GM23248 (cell line): ENCODE results near the gene OBI1. TPM values are rescaled to one million over a fixed set of nuclear protein-coding genes. Genes with fewer than 3 reads are reported as not detected.

ENCODE experiments used
- DNase-seq: peaks from one replicate; pipeline ENCODE4 v3.0.0-alpha.2; 2015
- H2AFZ ChIP-seq: fragments of 200-600 bp; sonication (generic); 2 replicates; pipeline ENCODE4 v1.6.1; 2016; ENCODE audit warnings: antibody characterized with exemption
- H3F3A ChIP-seq: fragments of 200-600 bp; sonication (generic); 2 replicates; pipeline ENCODE4 v1.6.1; 2016; ENCODE audit warnings: mild to moderate bottlenecking, antibody characterized with exemption, mixed run types; ENCODE audit not compliant: insufficient read depth
- H3K27ac ChIP-seq: fragments of 200-600 bp; sonication (generic); 2 replicates; pipeline ENCODE4 v1.5.1; 2016; ENCODE audit warnings: mild to moderate bottlenecking
- H3K27me3 ChIP-seq: fragments of 200-600 bp; sonication (generic); replicated peaks from 2 replicates; pipeline ENCODE4 v1.6.1; 2016; ENCODE audit warnings: mild to moderate bottlenecking; ENCODE audit not compliant: insufficient read depth
- H3K36me3 ChIP-seq: fragments of 200-600 bp; sonication (generic); 2 replicates; pipeline ENCODE4 v1.6.1; 2016; ENCODE audit warnings: low read depth, mild to moderate bottlenecking
- H3K4me1 ChIP-seq: fragments of 200-600 bp; sonication (generic); 2 replicates; pipeline ENCODE4 v1.6.1; 2016; ENCODE audit warnings: mild to moderate bottlenecking; ENCODE audit not compliant: insufficient read depth
- H3K4me2 ChIP-seq: fragments of 200-600 bp; sonication (generic); one replicate; pipeline ENCODE4 v1.6.1; 2016; ENCODE audit warnings: mild to moderate bottlenecking; ENCODE audit not compliant: unreplicated experiment
- H3K4me3 ChIP-seq: fragments of 200-600 bp; sonication (generic); 2 replicates; pipeline ENCODE4 v1.5.1; 2016; ENCODE audit warnings: mild to moderate bottlenecking
- H3K79me2 ChIP-seq: fragments of 200-600 bp; sonication (generic); 2 replicates; pipeline ENCODE4 v1.6.1; 2016; ENCODE audit warnings: mild to moderate bottlenecking; ENCODE audit not compliant: insufficient read depth
- H3K9ac ChIP-seq: fragments of 200-600 bp; sonication (generic); 2 replicates; pipeline ENCODE4 v1.6.1; 2016; ENCODE audit warnings: mild to moderate bottlenecking
- H3K9me2 ChIP-seq: fragments of 200-600 bp; sonication (generic); 2 replicates; pipeline ENCODE4 v1.6.1; 2016; ENCODE audit warnings: mixed run types, mild to moderate bottlenecking, moderate library complexity; ENCODE audit not compliant: insufficient read depth
- H3K9me3 ChIP-seq: fragments of 200-600 bp; sonication (generic); one replicate; pipeline ENCODE4 v1.6.1; 2017; ENCODE audit warnings: low read depth
- H4K20me1 ChIP-seq: fragments of 200-600 bp; sonication (generic); 2 replicates; pipeline ENCODE4 v1.6.0; 2016; ENCODE audit not compliant: insufficient read depth
- EZH2 ChIP-seq: fragments of 200-600 bp; sonication (generic); IDR thresholded peaks from 2 replicates; pipeline ENCODE4 v1.6.1; 2018; ENCODE audit warnings: antibody characterized with exemption, mild to moderate bottlenecking; ENCODE audit not compliant: insufficient read depth, poor library complexity, severe bottlenecking
- EZH2phosphoT487 ChIP-seq: fragments of 200-600 bp; sonication (generic); IDR thresholded peaks from 2 replicates; pipeline ENCODE4 v1.6.1; 2018; ENCODE audit warnings: antibody characterized with exemption, moderate library complexity, mild to moderate bottlenecking, low read depth; ENCODE audit not compliant: insufficient read depth
- WGBS, 2 experiments: methylation state at CpG; one replicate each; pipeline ENCODE4 v1.1.6; 2015 to 2017; ENCODE audit warnings: low lambda C conversion rate in 2 of 2, low coverage in 1 of 2; ENCODE audit errors: missing lambda C conversion rate in 2 of 2; 5-methylcytosine and 5-hydroxymethylcytosine counted together
- in situ Hi-C: fragments of 300-500 bp; cut with MboI; formaldehyde crosslinking; loops from 2 replicates; pipeline ENCODE4 v1.15.0; 2020
- polyA plus RNA-seq: library from polyadenylated mRNA; unstranded; fragments of >200 nt; fragmentation: Nextera tagmentation; extraction: Ambion mirVana; gene quantifications from 2 replicates; pipeline ENCODE4 v1.2.1, GENCODE V29; 2016
- total RNA-seq: library from RNA; depleted of rRNA; stranded (reverse); fragments of >200 nt; shearing (Covaris generic); gene quantifications from 2 replicates; pipeline ENCODE4 v1.2.3, GENCODE V29; 2014

The OBI1 gene
- total and polyA plus RNA-seq, 2 experiments from 2014 or later: 7.9 to 10.6 TPM

DNA sequence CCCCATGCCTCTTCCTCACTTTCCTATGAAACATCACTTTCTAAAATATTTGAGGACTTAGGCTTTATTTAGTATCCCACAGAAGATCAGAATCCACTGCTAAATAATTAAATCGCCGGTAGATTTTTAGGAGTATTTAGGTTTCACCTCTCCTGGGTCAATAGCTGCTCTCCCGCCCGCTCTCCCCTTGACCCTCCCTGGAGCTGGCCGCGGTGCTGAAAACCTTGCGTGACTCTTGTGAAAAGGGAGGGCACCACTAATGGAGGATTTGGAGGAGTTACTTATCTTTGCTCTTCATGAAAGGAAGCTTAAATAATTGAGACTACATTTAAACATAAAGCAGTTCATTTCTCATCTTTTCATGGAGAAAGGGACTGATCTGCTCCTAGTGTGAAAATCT lies 69.7 kb downstream of the OBI1 start:
- H3K36me3 ChIP-seq: no peaks in the 10 kb centered on the region
- H3K27me3 ChIP-seq: peaks cover 79% of the 10 kb centered on the region
- no peak overlapping the region for H3K4me3 ChIP-seq
- in situ Hi-C loops: no loop called here
- no peak overlapping the region for H3K4me2 ChIP-seq
- H3K27ac ChIP-seq: no peak overlapping the region
- H3K79me2 ChIP-seq: no peaks in the 10 kb centered on the region
- no peak for TF ChIP-seq EZH2
- TF ChIP-seq EZH2phosphoT487: no peak
- no peak overlapping the region for H3K9ac ChIP-seq
- no peaks in the 10 kb centered on the region for H4K20me1 ChIP-seq
- H3K9me2 ChIP-seq: no peaks in the 10 kb centered on the region
- no peaks in the 10 kb centered on the region for H3K9me3 ChIP-seq
- DNase-seq: peak; percentile 49
- no peaks in the 10 kb centered on the region for H3K4me1 ChIP-seq
- 3 to 6% methylated on average over 7 of the region's 7 CpGs for WGBS, 2 experiments
- no peaks in the 10 kb centered on the region for H3F3A ChIP-seq
- H2AFZ ChIP-seq: no peak overlapping the region

DNA sequence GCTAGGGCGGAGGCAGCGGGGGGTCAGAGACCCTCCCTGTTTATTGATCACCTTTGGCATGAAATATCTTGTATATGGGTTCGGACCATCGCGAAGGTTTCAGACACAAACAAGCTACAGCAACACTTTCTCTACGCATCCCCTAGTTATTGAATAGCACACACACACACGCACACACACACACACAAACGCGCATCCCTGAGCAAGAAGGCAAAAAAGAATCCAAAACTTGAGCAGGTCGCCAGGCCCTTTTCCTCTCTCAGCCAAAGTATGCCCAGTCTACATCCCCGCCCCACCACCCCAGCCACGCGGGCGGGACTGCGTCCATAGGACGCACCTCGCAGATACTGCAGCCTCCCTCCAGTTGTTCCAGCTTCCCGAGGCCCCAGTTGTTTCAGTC lies 71.6 kb downstream of the OBI1 start:
- H2AFZ ChIP-seq: no peak overlapping the region
- no peak overlapping the region for H3K9ac ChIP-seq
- peaks cover 69% of the 10 kb centered on the region for H3K27me3 ChIP-seq
- H3K4me2 ChIP-seq: no peak overlapping the region
- no peak overlapping the region for H3K27ac ChIP-seq
- H3K79me2 ChIP-seq: no peaks in the 10 kb centered on the region
- no peaks in the 10 kb centered on the region for H3K9me2 ChIP-seq
- no peak overlapping the region for H3K4me3 ChIP-seq
- no peaks in the 10 kb centered on the region for H3K4me1 ChIP-seq
- no peaks in the 10 kb centered on the region for H3K9me3 ChIP-seq
- H4K20me1 ChIP-seq: no peaks in the 10 kb centered on the region
- H3F3A ChIP-seq: no peaks in the 10 kb centered on the region
- WGBS, 2 experiments: 21 to 25% methylated on average over 18 of the region's 18 CpGs
- no peaks in the 10 kb centered on the region for H3K36me3 ChIP-seq
- in situ Hi-C loops: no loop called here
- DNase-seq: no peak
- TF ChIP-seq EZH2: no peak
- TF ChIP-seq EZH2phosphoT487: no peak

DNA sequence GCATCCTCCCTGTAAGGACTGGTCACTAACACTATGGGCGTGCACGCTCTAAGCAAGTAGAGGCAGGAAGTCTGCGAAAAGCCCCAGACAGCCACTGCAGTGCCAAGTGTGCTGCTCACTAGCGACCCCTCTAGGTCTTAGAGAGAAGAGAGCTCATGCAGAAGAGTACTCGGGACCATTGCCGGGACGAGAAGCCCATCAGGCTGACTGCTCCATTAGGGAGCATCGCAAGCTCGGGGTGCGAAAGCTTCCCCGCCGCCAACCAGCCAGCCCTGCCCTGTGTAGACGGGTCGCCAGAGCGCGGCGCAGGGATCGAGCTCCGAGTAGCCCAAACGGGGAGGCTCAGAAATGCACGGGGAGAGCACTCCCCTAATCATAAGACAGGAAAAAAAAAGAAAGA lies 72.2 kb downstream of the OBI1 start:
- H3K9me2 ChIP-seq: no peaks in the 10 kb centered on the region
- H3K27me3 ChIP-seq: peaks cover 69% of the 10 kb centered on the region
- no peak for TF ChIP-seq EZH2
- no peak for TF ChIP-seq EZH2phosphoT487
- WGBS, 2 experiments: 6 to 11% methylated on average over 20 to 21 of the region's 21 CpGs
- no peak overlapping the region for H3K27ac ChIP-seq
- no peaks in the 10 kb centered on the region for H3F3A ChIP-seq
- no peaks in the 10 kb centered on the region for H3K79me2 ChIP-seq
- DNase-seq: no peak
- no peaks in the 10 kb centered on the region for H3K36me3 ChIP-seq
- no peak overlapping the region for H3K9ac ChIP-seq
- H3K4me1 ChIP-seq: no peaks in the 10 kb centered on the region
- H3K4me3 ChIP-seq: no peak overlapping the region
- H2AFZ ChIP-seq: no peak overlapping the region
- no peak overlapping the region for H3K4me2 ChIP-seq
- in situ Hi-C loops: no loop called here
- no peaks in the 10 kb centered on the region for H3K9me3 ChIP-seq
- H4K20me1 ChIP-seq: no peaks in the 10 kb centered on the region

DNA sequence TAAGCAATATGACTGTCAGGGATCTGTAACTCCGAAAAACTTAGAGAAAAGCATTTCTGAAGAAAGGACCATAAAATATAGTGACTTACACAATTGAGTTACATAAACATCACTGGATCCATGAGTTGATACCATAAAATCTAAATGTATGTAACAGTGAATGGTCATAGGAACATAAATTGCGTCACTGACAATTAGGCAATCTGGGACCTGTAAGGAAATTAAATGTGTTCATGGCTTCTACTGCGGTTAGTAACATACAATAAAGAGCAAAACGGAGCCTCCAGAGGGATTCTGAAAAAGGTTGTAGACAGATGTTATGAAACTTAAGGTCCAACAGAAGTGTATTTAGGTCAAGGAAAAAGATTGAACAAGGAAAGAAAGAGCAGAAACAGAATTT lies 82.7 kb downstream of the OBI1 start:
- Histone ChIP-seq H2AFZ (no peak overlapping the region), H3K4me2 (no peak overlapping the region), H3K27ac (no peak overlapping the region), H4K20me1 (no peaks in the 10 kb centered on the region), H3K79me2 (no peaks in the 10 kb centered on the region), H3K9me3 (no peaks in the 10 kb centered on the region), H3K4me1 (no peaks in the 10 kb centered on the region), H3K36me3 (no peaks in the 10 kb centered on the region), H3K9me2 (no peaks in the 10 kb centered on the region), H3K4me3 (no peak overlapping the region), H3K9ac (no peak overlapping the region), H3K27me3 (no peaks in the 10 kb centered on the region), H3F3A (no peaks in the 10 kb centered on the region)
- WGBS, 2 experiments: 55 to 63% methylated on average over 4 of the region's 4 CpGs
- in situ Hi-C loops: no loop called here
- no peak for DNase-seq
- TF ChIP-seq EZH2 (no peak), EZH2phosphoT487 (no peak)

DNA sequence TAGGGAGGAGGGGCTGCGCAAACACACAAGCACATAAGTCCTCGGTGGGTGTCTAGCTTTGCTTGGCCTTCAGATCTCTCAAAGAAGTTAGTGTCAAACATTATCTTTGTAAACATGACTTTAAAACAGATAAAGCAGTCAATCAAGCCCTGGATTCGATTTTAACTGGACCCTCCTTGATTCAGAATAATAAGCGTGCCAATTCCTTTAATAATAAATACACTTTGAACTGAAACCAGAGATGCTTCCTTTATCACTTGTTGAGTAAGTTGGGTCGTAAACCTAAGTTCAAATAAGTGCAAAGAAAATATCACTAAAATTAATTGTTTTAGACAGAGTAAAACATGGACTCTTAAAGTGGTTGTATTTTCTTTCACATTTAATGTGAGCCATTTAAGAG lies 86.5 kb downstream of the OBI1 start:
- H3K27me3 ChIP-seq: no peaks in the 10 kb centered on the region
- no peak for DNase-seq
- H4K20me1 ChIP-seq: no peaks in the 10 kb centered on the region
- H3K9me2 ChIP-seq: no peaks in the 10 kb centered on the region
- no peak overlapping the region for H3K9ac ChIP-seq
- H3K4me3 ChIP-seq: no peak overlapping the region
- no peaks in the 10 kb centered on the region for H3K36me3 ChIP-seq
- no peaks in the 10 kb centered on the region for H3F3A ChIP-seq
- no peaks in the 10 kb centered on the region for H3K4me1 ChIP-seq
- H3K27ac ChIP-seq: no peak overlapping the region
- H3K79me2 ChIP-seq: no peaks in the 10 kb centered on the region
- no peaks in the 10 kb centered on the region for H3K9me3 ChIP-seq
- 40 to 46% methylated on average over 5 of the region's 5 CpGs for WGBS, 2 experiments
- TF ChIP-seq EZH2: no peak
- no peak for TF ChIP-seq EZH2phosphoT487
- H2AFZ ChIP-seq: no peak overlapping the region
- no peak overlapping the region for H3K4me2 ChIP-seq
- in situ Hi-C loops: no loop called here
